Right renal cortex interstitium (tissue), 3 donors: ENCODE measurements around the gene CEP350. TPM values are rescaled to one million over a fixed set of nuclear protein-coding genes. Genes with fewer than 3 reads are reported as not detected.

Experiments used
- DNase-seq, 3 donors: peaks; one replicate each; pipeline ENCODE4 v3.0.0-alpha.2; 2013; ENCODE audit warnings: low read depth in 3 of 3, low spot score in 2 of 3
- polyA plus RNA-seq, 3 donors: library from polyadenylated mRNA; unstranded; fragments of 120-200 nt; gene quantifications; one replicate each; pipeline ENCODE4 v1.2.1, GENCODE V29; 2013; ENCODE audit not compliant: insufficient read length in 3 of 3

CEP350 gene, protein sequence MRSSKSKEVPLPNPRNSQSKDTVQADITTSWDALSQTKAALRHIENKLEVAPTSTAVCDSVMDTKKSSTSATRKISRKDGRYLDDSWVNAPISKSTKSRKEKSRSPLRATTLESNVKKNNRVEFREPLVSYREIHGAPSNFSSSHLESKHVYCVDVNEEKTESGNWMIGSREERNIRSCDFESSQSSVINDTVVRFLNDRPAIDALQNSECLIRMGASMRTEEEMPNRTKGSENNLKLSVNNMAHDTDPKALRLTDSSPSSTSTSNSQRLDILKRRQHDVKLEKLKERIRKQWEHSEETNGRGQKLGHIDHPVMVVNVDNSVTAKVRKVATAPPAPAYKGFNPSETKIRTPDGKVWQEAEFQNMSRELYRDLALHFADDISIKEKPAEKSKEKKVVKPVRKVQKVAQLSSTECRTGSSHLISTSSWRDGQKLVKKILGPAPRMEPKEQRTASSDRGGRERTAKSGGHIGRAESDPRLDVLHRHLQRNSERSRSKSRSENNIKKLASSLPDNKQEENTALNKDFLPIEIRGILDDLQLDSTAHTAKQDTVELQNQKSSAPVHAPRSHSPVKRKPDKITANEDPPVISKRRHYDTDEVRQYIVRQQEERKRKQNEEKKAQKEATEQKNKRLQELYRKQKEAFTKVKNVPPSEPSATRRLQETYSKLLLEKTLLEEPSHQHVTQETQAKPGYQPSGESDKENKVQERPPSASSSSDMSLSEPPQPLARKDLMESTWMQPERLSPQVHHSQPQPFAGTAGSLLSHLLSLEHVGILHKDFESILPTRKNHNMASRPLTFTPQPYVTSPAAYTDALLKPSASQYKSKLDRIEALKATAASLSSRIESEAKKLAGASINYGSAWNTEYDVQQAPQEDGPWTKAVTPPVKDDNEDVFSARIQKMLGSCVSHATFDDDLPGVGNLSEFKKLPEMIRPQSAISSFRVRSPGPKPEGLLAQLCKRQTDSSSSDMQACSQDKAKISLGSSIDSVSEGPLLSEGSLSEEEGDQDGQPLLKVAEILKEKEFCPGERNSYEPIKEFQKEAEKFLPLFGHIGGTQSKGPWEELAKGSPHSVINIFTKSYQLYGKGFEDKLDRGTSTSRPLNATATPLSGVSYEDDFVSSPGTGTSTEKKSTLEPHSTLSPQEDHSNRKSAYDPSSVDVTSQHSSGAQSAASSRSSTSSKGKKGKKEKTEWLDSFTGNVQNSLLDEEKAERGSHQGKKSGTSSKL (N-terminal part only)
- polyA plus RNA-seq: 10 to 100 TPM; 29.7 to 32.3 (median 32.1) TPM

DNA sequence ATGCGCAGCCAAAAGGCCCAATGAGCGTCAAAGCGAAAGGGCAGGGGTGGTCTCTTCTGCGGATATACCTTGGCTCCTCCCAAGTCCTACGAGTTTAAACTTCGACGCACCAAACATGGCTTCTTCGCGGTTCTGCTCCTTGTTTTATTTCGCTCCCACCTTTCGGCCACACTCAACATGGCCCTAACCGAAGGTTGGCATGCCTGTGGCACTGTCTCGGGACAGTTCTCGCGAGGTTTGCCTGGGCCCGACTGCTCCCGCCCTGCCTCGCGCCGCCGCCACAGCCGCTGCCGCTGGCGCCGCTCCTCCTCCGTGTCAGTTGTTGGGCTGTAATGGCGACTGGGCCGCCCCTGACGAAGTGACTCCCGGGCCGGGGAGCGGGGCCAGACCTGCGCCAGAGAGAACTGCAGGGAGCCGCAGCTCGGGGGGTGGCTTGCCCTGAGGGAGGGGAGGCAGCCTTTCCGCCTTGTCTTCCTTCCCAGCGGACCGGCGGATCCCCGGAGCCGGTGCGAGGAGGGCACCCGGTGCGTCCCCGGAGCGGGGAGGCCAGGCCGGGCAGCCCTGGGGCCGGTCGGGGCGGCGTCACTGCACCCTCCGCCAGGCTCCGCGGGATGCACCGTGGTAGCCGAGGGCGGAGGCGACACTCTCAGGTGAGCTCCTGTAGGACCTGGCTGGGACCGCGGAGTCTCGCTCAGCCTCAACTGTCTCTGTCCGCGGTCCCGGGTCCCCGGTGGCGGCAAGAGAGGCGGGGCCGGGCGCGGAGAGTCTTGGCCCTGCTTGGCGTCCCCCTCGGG is at the start of gene CEP350:
TSS of gene CEP350 (plus strand) at position 318 of the 794 bp plus-strand sequence. CDS start 31,372 bp downstream, outside the sequence.
- DNase-seq: peak; percentile 97 to 98 (median 98)

DNA sequence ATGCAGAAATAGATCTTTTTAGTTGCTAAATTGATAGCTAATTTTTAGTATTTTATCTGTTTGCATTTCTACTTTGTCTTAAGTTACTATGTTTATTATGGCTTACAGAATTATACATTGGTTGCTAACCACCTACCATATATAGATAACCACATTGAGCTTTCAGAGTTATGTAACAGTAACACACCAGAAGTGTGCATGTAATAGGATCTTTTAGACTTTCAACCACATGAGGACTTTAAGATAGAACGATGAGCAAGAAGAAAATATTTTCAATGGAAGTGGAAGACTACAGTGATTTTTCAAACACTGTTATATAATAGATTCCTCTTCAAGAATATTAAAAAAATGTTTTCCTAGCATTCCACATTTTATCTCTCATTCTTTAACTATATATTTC is 43.7 kb upstream of the CEP350 start:
- no peak for DNase-seq

DNA sequence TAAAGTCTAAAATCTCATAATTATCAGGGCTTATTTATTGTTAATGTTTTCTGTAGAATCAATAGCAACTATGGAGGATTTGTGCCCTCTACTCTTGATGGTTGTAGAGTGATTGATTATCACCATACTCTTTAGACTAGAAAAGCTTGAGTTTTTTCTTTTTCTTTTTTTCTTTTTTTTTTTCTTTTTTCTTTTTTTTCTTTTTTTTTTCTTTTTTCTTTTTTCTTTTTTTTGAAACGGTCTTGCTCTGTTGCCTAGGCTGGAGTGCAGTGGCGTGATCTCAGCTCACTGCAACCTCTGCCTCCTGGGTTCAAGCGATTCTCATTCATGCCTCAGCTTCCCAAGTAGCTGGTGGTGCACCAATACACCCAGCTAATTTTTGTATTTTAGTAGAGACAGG is 42.8 kb upstream of the CEP350 start:
- no peak for DNase-seq

DNA sequence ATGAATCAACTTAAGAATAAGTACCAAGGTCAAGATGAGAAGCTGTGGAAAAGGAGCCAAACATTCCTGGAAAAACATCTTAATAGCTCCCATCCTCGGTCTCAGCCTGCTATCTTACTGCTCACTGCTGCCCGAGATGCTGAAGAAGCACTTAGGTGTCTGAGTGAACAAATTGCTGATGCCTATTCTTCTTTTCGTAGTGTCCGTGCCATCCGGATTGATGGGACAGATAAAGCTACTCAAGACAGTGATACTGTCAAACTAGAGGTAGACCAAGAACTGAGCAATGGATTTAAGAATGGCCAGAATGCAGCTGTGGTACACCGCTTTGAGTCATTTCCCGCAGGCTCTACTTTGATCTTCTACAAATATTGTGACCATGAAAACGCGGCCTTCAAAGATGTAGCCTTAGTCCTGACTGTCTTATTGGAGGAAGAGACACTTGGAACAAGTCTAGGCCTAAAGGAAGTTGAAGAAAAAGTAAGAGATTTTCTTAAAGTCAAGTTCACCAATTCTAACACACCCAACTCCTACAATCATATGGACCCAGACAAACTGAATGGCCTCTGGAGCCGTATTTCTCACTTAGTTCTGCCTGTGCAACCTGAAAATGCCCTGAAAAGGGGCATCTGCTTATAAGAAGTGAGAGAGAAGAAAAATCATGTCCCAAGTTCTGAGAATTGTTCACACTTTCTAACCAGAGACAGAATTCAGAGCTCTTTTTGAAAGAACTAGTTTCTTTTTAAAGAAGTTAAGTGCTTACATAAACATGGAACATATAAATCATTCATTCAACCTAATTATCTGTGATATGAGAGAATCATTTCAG is 36.8 kb upstream of the CEP350 start:
- DNase-seq: no peak

DNA sequence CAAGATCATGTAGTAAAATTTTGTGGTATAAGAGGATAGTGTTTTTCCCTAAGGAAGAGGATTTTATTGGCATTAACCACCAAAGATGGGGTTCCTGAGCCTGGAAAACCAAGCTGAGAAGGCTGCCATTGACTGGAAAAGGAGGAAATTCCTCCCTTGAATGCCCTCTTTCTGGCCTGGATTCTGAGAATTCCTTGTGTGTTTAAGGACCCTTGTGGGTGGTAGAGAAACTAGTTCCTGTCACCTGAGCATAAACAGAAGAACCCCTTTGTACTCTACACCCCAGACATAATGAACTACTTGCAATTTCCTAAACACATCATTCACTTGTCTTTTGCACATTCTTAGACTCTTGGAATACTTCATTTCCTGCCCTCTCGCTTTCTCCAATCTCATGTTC is 33.1 kb upstream of the CEP350 start:
- no peak for DNase-seq

DNA sequence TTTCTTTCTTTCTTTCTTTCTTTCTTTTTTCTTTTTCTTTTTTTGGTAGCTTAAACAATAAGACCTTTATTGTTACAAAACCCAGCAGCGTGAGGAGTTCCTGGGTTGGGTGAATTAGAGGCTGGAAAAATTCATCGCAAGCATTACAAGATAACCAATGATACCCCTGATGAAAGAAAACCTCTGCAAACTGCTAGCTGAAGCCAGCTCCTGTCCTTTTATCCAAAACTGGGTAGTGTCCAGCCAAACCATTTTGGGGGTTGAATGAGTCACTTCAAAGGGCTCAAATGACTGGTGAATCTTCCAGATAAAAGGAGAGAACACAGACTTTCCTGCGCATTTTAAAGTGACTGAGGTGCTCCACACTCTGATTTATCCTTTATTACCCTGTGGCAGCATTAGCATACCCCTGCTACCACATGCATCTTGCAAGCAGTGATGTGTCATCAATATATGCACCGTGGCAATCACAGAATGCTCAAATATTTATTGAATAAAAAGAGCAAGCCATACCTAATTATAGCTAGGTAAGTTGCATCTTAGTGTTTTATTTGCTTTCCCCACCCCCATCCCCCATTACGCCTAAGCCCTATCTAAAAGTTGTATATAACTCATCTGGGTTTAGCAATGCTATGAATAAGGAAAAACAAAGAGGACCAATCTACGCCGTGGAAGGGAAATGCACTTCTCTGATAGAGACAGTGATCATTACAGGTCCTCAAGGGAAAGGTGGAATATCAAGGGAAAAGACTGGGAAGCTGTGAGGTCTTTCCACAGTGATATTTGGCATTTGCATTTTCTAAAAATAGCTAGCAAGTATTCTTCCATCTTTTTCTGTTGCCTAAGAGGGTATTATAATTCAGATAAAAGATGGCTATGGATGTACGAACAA is 32.4 kb upstream of the CEP350 start:
- no peak for DNase-seq

- no peak for DNase-seq
Observed at GRCh38 chr1:179923029-179923428, 31.6 kb upstream of the CEP350 start.

GRCh38 chr1:179924268-179924667 is 30.3 kb upstream of the CEP350 start:
- DNase-seq: no peak

DNA sequence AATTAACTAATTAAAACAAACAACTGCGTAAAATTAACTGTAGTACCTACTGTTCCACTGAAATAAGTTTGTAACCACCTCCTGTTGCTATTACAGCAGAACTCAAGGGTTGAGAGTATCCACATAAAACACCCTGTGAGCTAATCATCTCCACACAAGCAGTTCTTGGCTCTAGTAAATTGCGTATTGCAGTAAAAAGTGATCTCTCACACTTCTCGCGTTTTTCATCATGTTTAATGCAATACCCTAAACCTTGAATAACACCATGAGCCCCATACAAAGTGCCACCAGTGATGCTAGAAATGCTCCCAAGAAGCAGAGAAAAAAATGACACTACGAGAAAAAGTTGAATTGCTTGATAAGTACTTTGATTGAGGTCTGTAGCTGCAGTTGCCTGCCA is 29.3 kb upstream of the CEP350 start:
- no peak for DNase-seq

GRCh38 chr1:179925922-179926849 is 28.4 kb upstream of the CEP350 start:
- DNase-seq: no peak

GRCh38 chr1:179926850-179927205 is 27.8 kb upstream of the CEP350 start:
- no peak for DNase-seq

- DNase-seq: no peak
Observed at GRCh38 chr1:179929955-179930798, 24.4 kb upstream of the CEP350 start.

DNA sequence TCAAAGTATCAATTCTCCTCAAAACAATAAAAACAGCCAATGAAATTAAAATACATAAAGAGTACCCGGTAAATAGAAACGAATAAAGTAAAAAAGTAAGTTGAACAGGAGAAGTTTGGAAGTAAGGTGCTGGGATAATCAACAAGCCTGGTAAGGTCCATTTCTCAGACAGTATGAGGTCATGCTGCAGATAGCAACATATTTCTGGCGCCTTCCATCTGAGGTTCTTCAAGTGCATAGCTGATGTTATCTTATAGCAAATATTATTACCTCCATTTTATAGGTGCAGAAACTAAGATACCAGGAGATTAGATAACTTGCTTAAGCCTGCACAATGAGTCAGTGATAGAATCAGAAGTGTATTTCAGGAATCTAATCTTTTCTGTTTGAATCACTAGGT is 23.7 kb upstream of the CEP350 start:
- DNase-seq: no peak

- no peak for DNase-seq
Observed at GRCh38 chr1:179933219-179933618, 21.4 kb upstream of the CEP350 start.

DNA sequence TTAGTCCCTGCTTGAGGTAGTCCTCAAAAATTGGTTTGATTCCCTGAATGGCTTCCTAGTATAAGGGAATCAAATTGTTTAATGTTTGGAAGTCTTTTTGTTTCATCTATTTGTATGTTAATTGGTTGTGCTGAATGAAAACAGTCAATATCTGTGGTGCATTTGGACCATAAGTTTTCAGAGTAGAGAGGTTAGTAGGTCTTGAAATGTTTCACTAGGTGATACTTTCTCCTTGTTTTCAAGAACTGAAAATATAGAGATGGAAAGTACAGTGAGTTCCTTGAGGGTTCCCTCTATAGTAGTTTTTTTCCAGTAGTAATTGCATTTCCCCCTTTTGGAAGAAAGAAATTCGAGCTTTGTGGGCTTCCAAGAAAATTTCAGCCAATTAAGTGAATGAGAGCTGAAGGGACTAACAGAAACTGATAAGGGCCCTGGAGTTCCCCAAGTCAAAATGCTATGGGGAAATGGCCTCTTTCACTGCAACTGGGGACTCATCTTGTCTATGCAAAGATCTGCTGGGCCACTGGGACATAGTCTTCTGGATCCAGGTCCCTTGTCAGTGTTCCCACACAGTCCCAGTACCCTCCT is 18.6 kb upstream of the CEP350 start:
- DNase-seq: no peak

DNA sequence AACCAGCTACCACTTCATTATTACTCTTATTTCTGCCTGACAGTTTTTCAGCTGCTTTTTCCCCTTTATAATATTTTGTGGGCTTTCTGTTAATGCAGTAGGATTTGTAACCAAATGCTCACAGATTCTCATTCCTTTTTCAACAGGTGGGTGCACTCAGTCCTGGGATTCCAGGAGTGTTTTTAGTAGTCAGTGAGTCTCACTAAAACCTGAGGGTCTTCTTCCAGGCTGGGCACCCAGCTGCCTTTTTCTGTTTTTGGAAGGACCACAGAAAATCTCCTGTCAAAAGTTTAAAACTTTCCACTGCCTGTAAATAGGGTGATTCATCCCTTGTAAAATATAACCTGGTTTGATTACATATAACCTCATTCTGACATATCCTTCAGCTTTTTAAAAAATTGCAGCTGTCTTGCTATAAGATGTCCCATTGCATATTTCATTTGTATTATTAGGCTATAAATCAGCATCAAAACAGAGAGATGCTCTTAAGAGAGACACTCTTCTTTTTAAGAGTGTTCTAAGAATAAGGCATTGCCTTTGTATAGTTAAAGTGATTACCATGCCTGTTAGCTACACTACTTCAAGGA is 16.8 kb upstream of the CEP350 start:
- DNase-seq: no peak
